Activated CD8-positive, alpha-beta T cell treated with anti-CD3 and anti-CD28 coated beads for 36 hours (primary cell): ENCODE measurements around the gene GIT2. TPM values are rescaled to one million over a fixed set of nuclear protein-coding genes. Genes with fewer than 3 reads are reported as not detected.
A peak's percentile ranks its signal among the peaks of the same experiment; 100 is the strongest.

Experiments used
- ATAC-seq: fragments of 200-7000 bp; cut with Tn5 transposase; one replicate; pipeline ENCODE4 v1.10.0; 2021; ENCODE audit warnings: mild to moderate bottlenecking, moderate library complexity
- CTCF ChIA-PET: fragments of 350-600 bp; sonication (Branson Sonifier 250); formaldehyde crosslinking; loops from one replicate; lab custom pipeline; 2021; ENCODE audit warnings: antibody characterized with exemption; lab: Charles Lee
- POLR2A ChIA-PET: fragments of 350-600 bp; sonication (Branson Sonifier 250); formaldehyde crosslinking; loops from one replicate; lab custom pipeline; 2021; ENCODE audit warnings: antibody characterized with exemption; lab: Charles Lee
- DNase-seq: peaks from one replicate; pipeline ENCODE4 v3.0.0-alpha.2; 2020
- H3K27ac Mint-ChIP-seq: one replicate; pipeline ENCODE4 v1.8.0; 2021; ENCODE audit warnings: mild to moderate bottlenecking, mixed read lengths
- H3K27me3 Mint-ChIP-seq: one replicate; pipeline ENCODE4 v1.8.0; 2021; ENCODE audit warnings: mixed read lengths
- H3K36me3 Mint-ChIP-seq: one replicate; pipeline ENCODE4 v1.8.0; 2021; ENCODE audit warnings: low read depth, mixed read lengths
- H3K4me1 Mint-ChIP-seq: one replicate; pipeline ENCODE4 v1.8.0; 2021; ENCODE audit warnings: low read depth, mixed read lengths
- H3K4me3 Mint-ChIP-seq: one replicate; pipeline ENCODE4 v1.8.0; 2021; ENCODE audit warnings: mild to moderate bottlenecking, moderate library complexity, mixed read lengths
- H3K9me3 Mint-ChIP-seq: one replicate; pipeline ENCODE4 v1.8.0; 2021; ENCODE audit warnings: mixed read lengths
- intact Hi-C: fragments of 100-400 bp; cut with micrococcal nuclease; formaldehyde crosslinking; loops from one replicate; pipeline ENCODE4 v1.10.0; 2022
- total RNA-seq, 2 experiments: library from RNA; stranded (reverse); gene quantifications; one replicate each; pipeline ENCODE4 v1.2.3, GENCODE V29; 2021
- TF ChIP-seq, protein P1 (sequence below): fragments of 200-600 bp; IDR thresholded peaks from one replicate; pipeline ENCODE4 v1.8.0; 2022; ENCODE audit warnings: antibody characterized with exemption, mild to moderate bottlenecking

GIT2 gene
- total RNA-seq, 2 experiments from 2014 or later = 49.2 to 49.6 TPM

GRCh38 chr12:109915171-109916040, 80.8 kb downstream of the GIT2 start:
- intact Hi-C loops = no loop called here
- Mint-ChIP-seq H3K4me3 (no peak overlapping the region), H3K36me3 (peaks cover 27% of the 10 kb centered on the region), H3K9me3 (no peaks in the 10 kb centered on the region), H3K27me3 (no peaks in the 10 kb centered on the region), H3K4me1 (no peaks in the 10 kb centered on the region), H3K27ac (peak overlapping the region; percentile 56)
- DNase-seq (no peak), ATAC-seq (no peak)
- ChIA-PET CTCF (no interaction called here), POLR2A (interaction anchor here (0.6 to 1.2 kb wide), 3 partner anchors 8 to 972 kb away, joined by 3 to 7 read pairs (median 4); no protein-coding TSS in a partner anchor)
- TF ChIP-seq, protein P1, sequence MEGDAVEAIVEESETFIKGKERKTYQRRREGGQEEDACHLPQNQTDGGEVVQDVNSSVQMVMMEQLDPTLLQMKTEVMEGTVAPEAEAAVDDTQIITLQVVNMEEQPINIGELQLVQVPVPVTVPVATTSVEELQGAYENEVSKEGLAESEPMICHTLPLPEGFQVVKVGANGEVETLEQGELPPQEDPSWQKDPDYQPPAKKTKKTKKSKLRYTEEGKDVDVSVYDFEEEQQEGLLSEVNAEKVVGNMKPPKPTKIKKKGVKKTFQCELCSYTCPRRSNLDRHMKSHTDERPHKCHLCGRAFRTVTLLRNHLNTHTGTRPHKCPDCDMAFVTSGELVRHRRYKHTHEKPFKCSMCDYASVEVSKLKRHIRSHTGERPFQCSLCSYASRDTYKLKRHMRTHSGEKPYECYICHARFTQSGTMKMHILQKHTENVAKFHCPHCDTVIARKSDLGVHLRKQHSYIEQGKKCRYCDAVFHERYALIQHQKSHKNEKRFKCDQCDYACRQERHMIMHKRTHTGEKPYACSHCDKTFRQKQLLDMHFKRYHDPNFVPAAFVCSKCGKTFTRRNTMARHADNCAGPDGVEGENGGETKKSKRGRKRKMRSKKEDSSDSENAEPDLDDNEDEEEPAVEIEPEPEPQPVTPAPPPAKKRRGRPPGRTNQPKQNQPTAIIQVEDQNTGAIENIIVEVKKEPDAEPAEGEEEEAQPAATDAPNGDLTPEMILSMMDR = no peak

DNA sequence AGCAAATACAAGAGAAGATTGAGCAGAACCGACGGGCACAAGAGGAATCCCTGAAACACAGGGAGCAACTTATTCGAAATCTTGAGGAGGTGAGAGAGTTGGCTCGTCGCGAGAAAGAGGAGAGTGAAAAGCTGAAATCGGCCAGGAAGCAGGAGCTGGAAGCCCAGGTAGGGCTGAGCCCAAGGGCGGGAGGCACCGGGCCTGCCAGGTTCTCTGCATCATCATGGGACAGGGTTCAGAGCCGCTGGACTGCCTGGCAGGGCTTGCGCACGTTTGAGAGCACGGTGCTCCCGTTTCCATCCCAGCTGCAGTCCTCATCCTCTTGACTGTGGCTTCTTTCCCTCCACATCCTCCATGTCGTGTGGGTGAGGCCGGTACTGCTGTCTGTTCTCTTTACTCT, 81.7 kb downstream of the GIT2 start:
- TF ChIP-seq, protein P1 = no peak
- ATAC-seq = no peak
- no peak overlapping the region for H3K27ac Mint-ChIP-seq
- H3K36me3 Mint-ChIP-seq = peaks cover 30% of the 10 kb centered on the region
- DNase-seq = no peak
- no peaks in the 10 kb centered on the region for H3K27me3 Mint-ChIP-seq
- H3K4me1 Mint-ChIP-seq = no peaks in the 10 kb centered on the region
- no peaks in the 10 kb centered on the region for H3K9me3 Mint-ChIP-seq
- intact Hi-C loops = no loop called here
- no peak overlapping the region for H3K4me3 Mint-ChIP-seq
- POLR2A ChIA-PET = interaction anchor here (1.9 kb wide), 1 partner anchor 17 kb away, joined by 5 read pairs; no protein-coding TSS in a partner anchor
- CTCF ChIA-PET = interaction anchor here (1.0 to 2.2 kb wide), 3 partner anchors 13 to 69 kb away, joined by 5 to 10 read pairs (median 5); no protein-coding TSS in a partner anchor

- ChIA-PET CTCF (interaction anchor here (1.0 to 2.2 kb wide), 3 partner anchors 28 to 67 kb away, joined by 3 to 10 read pairs (median 5); no protein-coding TSS in a partner anchor), POLR2A (interaction anchor here (0.8 to 1.9 kb wide), 3 partner anchors 14 to 29 kb away, joined by 3 to 5 read pairs (median 4); no protein-coding TSS in a partner anchor)
- ATAC-seq = no peak
- TF ChIP-seq, protein P1 = no peak
- H3K4me1 Mint-ChIP-seq = no peaks in the 10 kb centered on the region
- no peaks in the 10 kb centered on the region for H3K27me3 Mint-ChIP-seq
- no peak for DNase-seq
- H3K36me3 Mint-ChIP-seq = peaks cover 31% of the 10 kb centered on the region
- H3K4me3 Mint-ChIP-seq = no peak overlapping the region
- no peak overlapping the region for H3K27ac Mint-ChIP-seq
- H3K9me3 Mint-ChIP-seq = no peaks in the 10 kb centered on the region
- intact Hi-C loops = no loop called here
These were observed 83.3 kb downstream of the GIT2 start for GRCh38 chr12:109912855-109913321.

DNA sequence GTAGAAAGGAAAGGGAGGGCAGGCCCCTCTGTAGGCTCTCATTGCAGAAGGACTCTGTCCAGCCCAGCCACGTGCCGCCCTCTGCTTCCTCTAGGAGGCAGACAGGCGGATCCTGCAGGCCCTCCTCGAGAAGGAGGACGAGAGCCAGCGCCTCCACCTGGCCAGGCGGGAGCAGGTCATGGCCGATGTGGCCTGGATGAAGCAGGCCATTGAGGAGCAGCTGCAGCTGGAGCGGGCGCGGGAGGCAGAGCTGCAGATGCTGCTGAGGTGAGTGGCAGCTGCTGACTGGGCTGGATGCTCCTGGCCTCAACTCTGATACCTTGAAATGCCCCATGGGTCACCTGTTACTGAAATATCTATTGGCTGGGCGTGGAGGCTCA, 85.2 kb downstream of the GIT2 start:
- Mint-ChIP-seq H3K9me3 (no peaks in the 10 kb centered on the region), H3K27me3 (no peaks in the 10 kb centered on the region), H3K36me3 (peaks cover 32% of the 10 kb centered on the region), H3K27ac (no peak overlapping the region), H3K4me1 (no peaks in the 10 kb centered on the region), H3K4me3 (no peak overlapping the region)
- ChIA-PET CTCF (interaction anchor here (0.6 kb wide), 1 partner anchor 296 kb away, joined by 3 read pairs; no protein-coding TSS in a partner anchor), POLR2A (interaction anchor here (0.6 kb wide), 1 partner anchor 10 kb away, joined by 3 read pairs; no protein-coding TSS in a partner anchor)
- peak; percentile 67 for ATAC-seq
- TF ChIP-seq, protein P1 = peak; percentile 28
- intact Hi-C loops = no loop called here
- DNase-seq = peak; percentile 41
